Testis (tissue), 2 donors: ENCODE results near the gene SEMA6A.

Experiments
- POLR2A ChIP-seq: fragments of 450-650 bp; IDR thresholded peaks from one replicate; pipeline ENCODE4 v1.6.1; 2017; ENCODE audit warnings: antibody characterized with exemption, mild to moderate bottlenecking, moderate library complexity
- TF ChIP-seq, protein P1 (sequence below), 3 experiments: fragments of 450-650 bp in 2 of 3; fragments of 200-600 bp in 1 of 3; sonication (generic) in 1 of 3; IDR thresholded peaks; one replicate each; pipeline ENCODE4 v1.5.1; 2016 to 2019; ENCODE audit warnings: antibody characterized with exemption in 3 of 3, mild to moderate bottlenecking in 2 of 3, moderate library complexity in 1 of 3

DNA sequence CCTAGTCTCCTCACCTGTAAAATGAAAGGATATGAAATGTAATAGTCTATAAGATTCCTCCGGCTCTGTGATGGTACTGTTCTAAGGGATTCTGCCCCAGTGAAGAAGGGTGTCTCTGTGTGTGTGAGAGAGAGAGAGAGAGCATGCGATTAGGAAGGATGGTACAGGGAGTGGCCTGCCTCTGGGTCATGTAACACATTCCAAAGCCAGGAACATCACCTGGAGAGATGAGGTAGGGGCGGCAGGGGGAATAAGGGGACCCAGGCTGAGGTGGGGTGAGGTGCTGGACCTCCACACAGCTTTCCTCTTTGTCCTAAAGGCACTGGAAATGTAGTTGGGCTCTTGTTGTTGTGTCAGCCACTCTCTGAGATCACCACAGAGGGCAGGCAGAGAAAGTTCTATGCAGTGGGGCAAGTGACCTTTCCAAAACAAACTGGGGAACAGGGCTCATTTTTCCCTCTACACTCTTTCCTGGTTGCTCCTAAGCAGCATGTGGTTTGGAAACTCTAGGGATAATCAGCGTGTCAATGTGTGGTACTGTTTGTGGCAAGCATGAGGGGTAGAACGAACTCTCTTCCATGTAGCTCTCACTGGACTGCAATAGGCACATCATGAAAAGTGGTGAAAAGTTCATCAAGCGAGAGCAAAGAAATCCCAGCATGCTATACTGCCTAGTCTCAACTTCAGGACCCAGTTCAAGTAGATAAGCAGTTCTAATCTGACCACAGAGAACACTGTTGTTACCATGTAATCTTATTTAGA lies 65.0 kb downstream of the SEMA6A start:
- TF ChIP-seq, protein P1, sequence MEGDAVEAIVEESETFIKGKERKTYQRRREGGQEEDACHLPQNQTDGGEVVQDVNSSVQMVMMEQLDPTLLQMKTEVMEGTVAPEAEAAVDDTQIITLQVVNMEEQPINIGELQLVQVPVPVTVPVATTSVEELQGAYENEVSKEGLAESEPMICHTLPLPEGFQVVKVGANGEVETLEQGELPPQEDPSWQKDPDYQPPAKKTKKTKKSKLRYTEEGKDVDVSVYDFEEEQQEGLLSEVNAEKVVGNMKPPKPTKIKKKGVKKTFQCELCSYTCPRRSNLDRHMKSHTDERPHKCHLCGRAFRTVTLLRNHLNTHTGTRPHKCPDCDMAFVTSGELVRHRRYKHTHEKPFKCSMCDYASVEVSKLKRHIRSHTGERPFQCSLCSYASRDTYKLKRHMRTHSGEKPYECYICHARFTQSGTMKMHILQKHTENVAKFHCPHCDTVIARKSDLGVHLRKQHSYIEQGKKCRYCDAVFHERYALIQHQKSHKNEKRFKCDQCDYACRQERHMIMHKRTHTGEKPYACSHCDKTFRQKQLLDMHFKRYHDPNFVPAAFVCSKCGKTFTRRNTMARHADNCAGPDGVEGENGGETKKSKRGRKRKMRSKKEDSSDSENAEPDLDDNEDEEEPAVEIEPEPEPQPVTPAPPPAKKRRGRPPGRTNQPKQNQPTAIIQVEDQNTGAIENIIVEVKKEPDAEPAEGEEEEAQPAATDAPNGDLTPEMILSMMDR (IDR thresholded peaks at IDR 0.05), result no peak
- no peak for TF ChIP-seq POLR2A
